Stimulated activated CD4-positive, alpha-beta T cell treated with anti-CD3 and anti-CD28 coated beads, Interleukin-2, amount 100 ng/mL, for 24 hours (primary cell): ENCODE results near the gene LRFN2.

ENCODE experiments used
- DNase-seq, 2 donors: peaks; one replicate each; pipeline ENCODE4 v3.0.0-alpha.2; 2020

Gene LRFN2

DNA sequence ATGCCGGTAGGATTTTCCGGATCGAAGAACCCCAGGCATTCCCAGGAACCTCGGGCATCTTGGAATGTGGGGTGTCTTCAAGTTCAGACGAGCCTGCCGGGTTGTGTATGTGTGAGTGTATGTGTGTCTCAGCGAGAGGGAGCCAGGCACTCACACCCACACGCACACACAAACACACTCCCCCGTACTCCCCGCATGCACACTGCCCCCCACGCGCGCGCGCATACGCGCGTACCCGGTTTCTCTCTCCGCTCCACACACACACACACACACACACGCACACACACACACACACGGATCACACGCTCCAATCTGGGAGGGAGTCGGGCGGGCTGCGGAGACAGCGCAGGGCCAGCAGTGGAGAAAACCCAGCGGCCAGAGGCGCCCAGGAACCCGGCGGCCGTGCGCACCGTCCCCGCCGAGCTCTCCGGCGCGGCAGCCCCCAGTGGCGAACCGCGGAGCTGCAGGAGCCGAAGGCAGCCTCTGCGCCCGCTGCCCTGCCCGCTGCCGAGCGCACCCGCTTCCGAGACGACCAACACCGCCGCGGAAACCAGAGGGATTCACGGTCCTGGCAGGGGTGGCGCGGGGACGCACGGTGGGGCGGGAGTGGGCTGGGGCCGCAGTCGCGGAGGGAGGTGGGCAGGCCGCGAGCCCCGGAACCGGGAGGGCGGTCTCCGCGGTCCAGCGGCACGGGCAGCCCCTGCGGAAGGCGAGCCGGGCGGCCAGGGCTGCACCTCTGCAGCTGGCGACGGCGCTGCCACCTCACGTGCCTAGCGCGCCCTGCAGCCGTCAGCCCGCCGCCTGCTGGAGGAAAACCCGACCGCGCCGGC lies at the start of gene LRFN2:
LRFN2 (minus strand) TSS at position 125 of the 830 bp plus-strand sequence.
- peak; percentile 75 to 81 for DNase-seq

GRCh38 chr6:40634429-40634828 lies 47.3 kb upstream of the LRFN2 start:
- no peak for DNase-seq

DNA sequence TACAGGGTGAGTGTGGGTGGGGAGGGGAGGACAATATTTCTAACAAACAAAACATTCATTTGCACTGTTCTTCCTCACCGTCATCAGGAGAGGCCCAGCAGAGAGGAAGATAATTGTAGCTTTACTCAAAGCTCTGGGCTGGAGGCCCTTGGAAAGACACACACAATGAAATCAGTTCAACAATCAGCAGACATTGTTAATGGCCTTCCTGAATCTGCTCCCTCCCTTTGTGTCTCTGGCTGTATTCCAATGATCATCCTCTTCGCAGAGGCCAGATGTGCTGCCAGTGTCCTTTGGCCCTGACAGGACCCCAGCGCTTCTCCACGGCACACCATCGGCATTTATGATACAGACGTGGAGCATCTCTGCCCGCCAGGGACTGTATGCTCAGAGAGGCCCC lies 44.6 kb upstream of the LRFN2 start:
- DNase-seq, result no peak

GRCh38 chr6:40630488-40630887 lies 43.3 kb upstream of the LRFN2 start:
- no peak for DNase-seq

DNA sequence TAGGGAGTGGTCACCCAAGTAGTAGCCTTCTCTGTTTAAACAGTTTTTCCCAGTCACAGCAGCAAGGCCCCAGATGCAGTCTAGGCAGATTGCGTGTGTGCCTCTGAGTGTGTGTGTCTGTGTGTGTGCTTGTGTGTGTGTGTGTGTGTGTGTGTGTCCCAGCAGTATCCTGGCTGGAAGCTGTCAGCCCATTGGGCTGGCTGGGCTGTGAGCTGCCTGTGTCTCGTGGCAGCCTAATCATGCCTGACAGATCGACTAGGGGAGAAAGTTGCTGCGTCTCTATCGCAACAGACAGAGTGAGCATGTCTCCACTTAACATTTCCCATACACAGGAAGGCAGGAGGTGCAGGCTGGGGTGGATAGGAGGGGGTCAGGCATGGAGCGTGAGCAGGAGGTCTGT lies 42.9 kb upstream of the LRFN2 start:
- DNase-seq, result no peak

- DNase-seq, result no peak
Measured at GRCh38 chr6:40629463-40629862, 42.3 kb upstream of the LRFN2 start.

DNA sequence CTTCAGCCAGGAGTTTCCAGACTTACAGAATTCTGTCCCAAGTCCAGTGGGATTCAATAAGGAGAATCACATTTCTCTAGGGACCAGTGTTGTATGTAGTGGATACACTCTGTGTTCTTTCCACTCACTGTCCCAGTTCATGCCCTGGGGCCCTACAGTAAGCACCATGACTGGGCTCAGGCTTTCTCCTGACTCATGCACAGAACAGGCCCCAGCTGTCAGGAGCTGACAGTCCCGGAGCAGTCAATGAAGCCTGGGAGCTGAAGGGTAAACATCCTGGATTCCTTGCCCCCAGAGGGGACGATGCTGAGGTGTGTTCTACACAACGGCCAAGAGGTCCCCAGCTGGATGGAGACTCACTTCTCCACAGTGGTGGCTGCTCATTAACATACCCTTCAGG lies 40.2 kb upstream of the LRFN2 start:
- no peak for DNase-seq

- no peak for DNase-seq
Measured at GRCh38 chr6:40626886-40627285, 39.7 kb upstream of the LRFN2 start.

DNA sequence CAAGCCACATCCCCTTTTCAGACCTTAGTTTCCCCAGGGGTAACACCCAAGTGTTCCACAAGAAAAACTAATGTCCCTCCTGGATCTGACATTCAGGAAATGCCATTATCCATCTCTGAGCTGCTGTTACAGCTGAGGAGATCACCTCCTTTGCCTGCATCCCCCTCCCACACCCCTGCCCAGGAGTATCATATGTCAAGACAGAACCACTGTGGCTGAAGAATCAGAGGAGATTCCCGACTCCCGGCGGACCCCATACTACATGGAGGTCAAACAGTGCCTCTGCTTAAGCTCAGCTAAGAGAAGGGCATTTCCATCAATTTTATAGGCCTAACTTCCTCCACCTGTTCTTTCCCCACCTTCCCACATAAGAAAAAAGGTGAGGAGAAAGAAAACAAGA lies 36.8 kb upstream of the LRFN2 start:
- DNase-seq, result no peak

DNA sequence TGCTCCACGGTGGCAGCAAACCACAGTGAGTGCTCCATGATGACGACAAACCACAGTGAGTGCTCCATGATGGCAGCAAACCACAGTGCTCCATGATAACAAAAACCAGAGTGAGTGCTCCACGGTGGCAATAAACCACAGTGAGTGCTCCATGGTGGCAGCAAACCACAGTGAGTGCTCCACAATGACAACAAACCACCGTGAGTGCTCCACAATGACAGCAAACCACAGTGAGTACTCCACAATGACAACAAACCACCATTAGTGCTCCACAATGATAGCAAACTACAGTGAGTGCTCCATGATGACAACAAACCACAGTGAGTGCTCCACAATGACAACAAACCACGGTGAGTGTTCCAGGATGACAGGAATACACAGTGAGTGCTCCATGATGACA lies 36.0 kb upstream of the LRFN2 start:
- no peak for DNase-seq

DNA sequence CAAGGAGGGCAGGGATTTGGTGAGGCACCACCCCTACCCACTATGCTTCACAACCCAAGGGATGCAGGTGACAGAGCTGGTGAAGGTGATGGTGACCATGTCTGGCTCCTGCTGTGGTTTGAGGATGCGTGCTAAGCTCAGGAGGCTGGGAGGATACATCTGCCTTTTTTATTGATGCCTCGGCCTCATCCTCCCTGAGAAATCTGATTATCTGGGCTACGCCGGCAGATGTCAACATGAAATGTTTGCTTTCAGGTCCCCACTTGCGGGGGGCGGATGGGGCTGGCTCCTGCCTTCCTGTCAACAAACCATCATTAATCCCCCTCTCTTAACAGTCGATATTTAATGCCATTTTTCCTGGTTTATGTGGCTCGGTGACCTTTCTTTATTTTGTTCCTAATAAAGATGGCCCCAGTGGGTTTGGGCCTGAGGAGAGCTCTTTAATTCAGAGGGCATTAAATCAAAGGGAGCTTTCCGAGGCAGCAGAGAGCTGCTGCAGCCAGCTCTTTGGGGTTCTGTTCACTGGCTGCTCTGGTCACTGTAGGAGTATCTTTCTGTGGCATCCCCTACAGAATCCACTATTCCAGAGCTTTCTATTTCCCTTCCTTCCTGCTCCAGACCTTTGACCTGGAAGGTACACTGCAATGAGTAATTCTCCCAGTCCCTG lies 33.5 kb upstream of the LRFN2 start:
- DNase-seq, result no peak

DNA sequence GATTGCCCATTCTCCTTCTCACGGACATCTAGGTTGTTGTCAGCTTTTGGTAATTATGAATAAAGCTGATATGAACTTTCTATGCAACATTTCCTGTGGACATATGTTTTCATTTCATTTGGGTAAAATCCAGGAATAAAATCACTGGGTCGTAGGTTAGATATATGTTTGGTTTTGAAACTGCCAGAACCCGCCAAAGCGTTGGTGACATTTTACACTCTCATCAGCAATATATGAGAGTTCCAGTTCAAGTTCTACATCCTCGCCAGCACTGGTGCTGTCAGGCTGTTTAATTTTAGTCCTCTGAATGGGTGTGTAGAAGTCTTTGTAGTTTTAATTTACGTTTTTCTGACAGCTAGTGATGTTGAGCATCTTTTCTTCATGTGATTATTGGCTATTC lies 27.5 kb upstream of the LRFN2 start:
- no peak for DNase-seq

GRCh38 chr6:40611912-40612311 lies 24.7 kb upstream of the LRFN2 start:
- no peak for DNase-seq

DNA sequence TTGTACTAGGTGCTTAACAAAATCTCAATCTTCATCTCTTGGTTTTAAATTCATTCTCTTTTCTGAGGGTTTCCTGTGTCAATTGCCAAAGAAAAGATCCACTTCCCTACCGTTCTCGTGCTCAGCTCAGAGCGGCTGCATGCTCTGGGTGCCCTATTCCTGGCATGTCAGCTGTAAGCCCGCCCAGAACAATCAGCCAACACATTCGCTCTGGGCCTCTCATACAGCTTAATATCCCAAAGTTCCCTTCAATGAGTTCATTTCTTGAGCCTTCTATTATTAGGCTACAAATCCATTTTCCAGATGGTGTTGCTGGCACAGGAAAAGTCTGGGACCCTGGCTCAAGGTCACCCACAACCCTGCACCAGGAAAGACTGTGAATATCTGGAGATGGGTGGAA lies 24.3 kb upstream of the LRFN2 start:
- DNase-seq, result no peak

DNA sequence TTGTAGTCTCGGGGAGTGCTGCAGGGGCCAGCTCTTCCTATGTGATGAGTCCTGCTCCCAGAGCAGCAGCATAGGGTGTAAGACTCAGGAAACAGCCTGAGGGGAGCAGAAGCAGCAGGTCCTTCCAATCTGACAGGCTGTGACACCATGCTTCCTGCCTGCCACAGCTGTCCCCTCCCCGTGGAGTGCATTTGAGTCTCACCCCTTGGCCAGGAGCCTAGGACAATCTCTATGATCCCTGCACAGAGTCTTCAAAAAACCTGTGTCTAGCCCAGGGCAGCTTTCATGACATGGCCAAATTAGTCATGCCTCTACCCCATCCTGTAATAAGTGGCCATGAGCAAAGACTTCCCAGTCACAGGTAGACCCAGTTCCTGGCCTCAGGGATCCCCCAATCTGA lies 23.1 kb upstream of the LRFN2 start:
- DNase-seq, result no peak

DNA sequence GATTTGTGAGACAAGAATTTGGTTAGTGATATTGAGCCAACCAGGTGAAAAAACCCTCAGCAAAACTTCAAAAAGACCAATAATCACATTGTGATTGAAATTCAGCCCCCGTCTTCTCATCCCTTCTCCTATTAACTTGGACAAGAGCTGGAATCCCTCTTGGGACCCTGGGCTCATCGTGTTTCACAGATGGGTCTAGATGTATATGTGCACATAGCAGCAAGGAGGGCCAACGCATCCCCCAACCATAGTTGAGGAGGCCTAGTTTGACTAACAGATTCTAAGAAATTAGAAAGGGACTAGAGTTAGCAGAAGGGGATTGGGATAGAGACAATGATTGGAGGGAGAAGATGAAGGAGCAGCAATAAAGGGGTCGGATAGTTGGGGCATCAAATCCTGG lies 19.8 kb upstream of the LRFN2 start:
- DNase-seq, result no peak

DNA sequence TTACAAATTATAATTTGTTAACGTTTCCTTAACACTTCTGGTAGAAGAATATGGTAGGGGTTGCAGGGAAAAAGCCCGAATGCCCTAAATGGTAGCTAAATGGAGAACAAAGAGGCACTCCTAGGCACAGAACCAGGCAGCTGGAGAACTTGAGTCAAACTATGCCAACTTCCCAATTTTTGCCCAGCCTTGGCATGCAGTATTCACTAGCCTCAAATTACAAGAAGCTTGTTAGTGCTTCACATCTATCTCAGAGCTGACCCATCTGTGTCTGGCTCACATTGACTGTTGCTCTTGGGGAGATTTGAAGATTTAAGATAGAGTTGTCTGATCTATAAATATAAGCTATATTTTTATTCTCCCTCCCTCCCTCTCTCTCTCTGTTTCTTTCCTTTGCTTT lies 19.4 kb upstream of the LRFN2 start:
- DNase-seq, result no peak

DNA sequence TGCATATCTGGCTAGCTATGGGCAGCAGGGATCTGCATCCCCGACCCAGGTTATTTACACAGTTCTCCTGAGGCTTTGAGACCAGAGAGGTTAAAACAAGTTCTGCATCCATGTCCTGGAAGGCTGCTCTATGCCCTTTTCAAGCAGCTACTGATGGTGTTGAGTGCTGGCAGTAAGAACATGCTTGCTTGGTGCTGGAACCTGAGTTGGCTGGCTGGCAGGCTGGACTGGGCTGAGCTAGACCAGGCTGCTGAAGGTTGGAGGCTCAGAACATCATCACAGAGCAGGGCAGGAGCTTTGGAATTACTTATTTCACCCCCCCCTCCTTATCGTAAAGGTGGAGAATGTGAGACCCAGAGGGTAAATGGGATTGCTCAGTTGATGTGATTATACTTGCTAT lies 16.9 kb upstream of the LRFN2 start:
- DNase-seq, result no peak

GRCh38 chr6:40599555-40599954 lies 12.4 kb upstream of the LRFN2 start:
- DNase-seq, result no peak

DNA sequence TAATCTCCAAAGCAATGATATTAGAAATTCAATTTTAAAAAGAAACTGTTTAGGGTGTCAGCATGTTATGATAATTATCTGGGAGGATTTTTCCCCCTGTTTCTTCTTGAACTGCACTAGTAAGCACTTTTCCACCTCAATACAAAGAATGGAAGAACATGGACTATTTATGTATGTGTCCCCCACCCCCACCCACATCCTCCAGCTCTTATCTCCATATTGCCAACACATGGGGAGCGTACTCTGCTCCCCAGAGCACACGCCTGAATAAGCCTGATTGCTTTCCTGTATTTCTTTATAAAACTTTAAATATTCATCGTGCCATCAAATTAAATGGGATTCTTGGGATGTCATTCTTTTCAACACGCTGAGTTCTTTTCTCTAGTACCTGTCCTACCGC lies 11.4 kb upstream of the LRFN2 start:
- DNase-seq, result no peak

DNA sequence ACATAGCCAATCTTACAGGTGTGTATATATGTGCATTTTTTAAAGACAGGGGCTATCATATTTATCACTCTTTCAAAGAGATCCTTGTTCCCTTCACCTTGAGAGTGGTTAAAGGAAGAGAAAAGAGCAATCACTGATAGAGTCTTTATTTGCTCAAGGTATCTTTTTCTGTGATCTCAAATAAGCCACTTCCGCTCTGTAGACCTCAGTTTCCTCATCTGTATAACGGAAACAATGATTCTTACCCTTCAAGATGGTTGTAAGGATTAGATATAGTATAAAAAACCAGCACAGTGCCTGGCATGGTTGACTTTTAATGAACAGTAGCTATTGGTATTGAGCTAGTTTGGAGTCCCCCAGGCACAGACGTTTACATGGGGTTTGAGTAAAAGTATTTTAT lies 10.1 kb upstream of the LRFN2 start:
- DNase-seq, result no peak

DNA sequence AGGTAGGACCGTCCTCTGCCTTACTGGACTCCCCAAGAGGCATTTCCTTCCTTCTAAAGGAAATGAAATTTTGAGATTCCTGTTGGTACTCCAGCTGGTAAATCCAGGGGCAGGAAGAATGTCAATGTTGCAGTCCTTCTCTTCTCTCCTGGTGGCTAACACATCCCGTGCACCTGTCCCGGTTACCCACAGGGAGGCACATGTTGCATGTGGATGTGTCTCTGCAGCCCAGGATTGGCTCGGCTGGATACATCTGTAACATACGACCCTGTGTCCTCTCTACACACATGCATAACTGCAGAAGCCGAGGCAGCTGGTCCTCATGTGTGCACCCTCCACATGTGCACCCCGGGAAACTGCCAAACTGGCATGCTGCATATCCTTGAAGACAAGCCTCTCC lies 1.3 kb upstream of the LRFN2 start:
- DNase-seq, result no peak

GRCh38 chr6:40588070-40588384 lies 863 bp upstream of the LRFN2 start:
- DNase-seq, result no peak

DNA sequence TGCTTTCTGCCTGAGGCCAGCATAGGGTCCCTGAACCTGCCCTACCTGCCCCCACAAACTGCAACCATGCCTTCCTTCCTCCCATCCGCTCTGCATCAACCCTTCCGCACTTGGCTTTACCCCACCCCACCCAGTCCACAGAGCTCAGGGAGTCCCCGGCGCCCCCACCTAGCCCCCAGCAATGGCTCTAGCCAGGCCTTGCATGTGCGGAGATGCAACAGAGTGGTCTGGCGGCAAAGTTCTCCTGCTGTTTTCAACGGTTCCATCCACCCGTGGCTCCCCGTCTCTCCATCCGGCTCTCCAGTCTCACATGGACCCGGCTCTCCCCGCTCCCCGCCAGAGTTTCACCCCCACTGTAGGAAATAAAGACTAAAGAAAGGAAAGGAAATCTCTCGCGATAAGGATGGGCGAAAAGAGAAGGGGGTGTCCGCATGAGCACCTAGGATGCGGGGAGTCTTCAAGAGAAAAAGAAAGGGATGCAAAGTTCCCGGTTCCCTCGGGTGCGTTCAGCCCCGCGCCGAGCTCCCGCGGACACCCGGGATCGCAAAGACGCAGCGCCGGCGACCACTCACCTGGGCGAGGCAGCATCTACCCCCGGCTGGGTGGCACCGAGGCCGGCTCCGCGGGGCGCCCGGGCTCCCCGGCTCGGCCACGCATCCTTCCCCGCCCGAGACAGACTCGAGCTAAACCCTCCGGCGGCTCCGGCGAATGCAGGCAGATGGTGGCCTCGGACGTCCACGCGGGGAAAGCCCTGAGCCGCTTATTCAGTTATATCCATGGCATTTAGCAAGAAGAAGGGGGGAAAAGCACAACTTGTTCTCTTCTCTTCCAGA lies 579 bp downstream of the LRFN2 start:
- peak in 1 of 2 donors; percentile 23 for DNase-seq
